Endothelial cell of umbilical vein (primary cell): ENCODE results near the gene ADA. TPM values are rescaled to one million over a fixed set of nuclear protein-coding genes. Genes with fewer than 3 reads are reported as not detected.

Experiments
- BruUV-seq: library from RNA; stranded (reverse); fragments of 400-500 nt; replicated peaks from 2 replicates; lab custom pipeline; 2021; lab: Mats Ljungman, UMichigan
- CTCF ChIA-PET: fragments of 300-600, 350-600 bp; sonication (Branson Sonifier 250); formaldehyde crosslinking; loops from one replicate; lab custom pipeline; 2021; ENCODE audit warnings: antibody characterized with exemption, inconsistent platforms; lab: Charles Lee
- POLR2A ChIA-PET: fragments of 300-600, 350-600 bp; sonication (Branson Sonifier 250); formaldehyde crosslinking; loops from one replicate; lab custom pipeline; 2021; ENCODE audit warnings: antibody characterized with exemption, inconsistent platforms; lab: Charles Lee
- DNase-seq: peaks from one replicate; pipeline ENCODE4 v3.0.0-alpha.2; 2011; ENCODE audit warnings: low read depth, low spot score
- FAIRE-seq: peaks from 2 replicates; lab custom pipeline; 2011; peaks lifted over from hg19 to GRCh38; lab: Jason Lieb, UNC
- H2AFZ ChIP-seq: 2 replicates; pipeline ENCODE4 v1.6.0; 2012; ENCODE audit warnings: low read depth, low read length, control low read depth, inconsistent platforms
- H3K27ac ChIP-seq: 2 replicates; pipeline ENCODE4 v1.5.1; 2011; ENCODE audit warnings: low read depth, mild to moderate bottlenecking, control low read depth, low read length, moderate library complexity; ENCODE audit not compliant: insufficient read depth
- H3K27me3 ChIP-seq, 2 experiments: 2 replicates each; pipeline versions ENCODE4 v1.6.0 to v1.6.1; 2011; ENCODE audit warnings: low read length in 2 of 2, mixed read lengths in 1 of 2; ENCODE audit not compliant: control insufficient read depth in 2 of 2, insufficient read depth in 2 of 2
- H3K36me3 ChIP-seq, 2 experiments: 2 replicates in 1 of 2; 3 replicates in 1 of 2; pipeline ENCODE4 v1.5.1; 2011; ENCODE audit warnings: low read length in 2 of 2, mild to moderate bottlenecking in 1 of 2, moderate library complexity in 1 of 2; ENCODE audit not compliant: control insufficient read depth in 2 of 2, insufficient read depth in 2 of 2; ENCODE audit errors: extremely low read depth in 1 of 2
- H3K4me1 ChIP-seq: 3 replicates; pipeline ENCODE4 v1.5.1; 2011; ENCODE audit warnings: mild to moderate bottlenecking, low read length; ENCODE audit not compliant: control insufficient read depth, insufficient read depth; ENCODE audit errors: extremely low read depth
- H3K4me2 ChIP-seq: 2 replicates; pipeline ENCODE4 v1.6.1; 2011; ENCODE audit warnings: low read length, control low read depth, mixed read lengths; ENCODE audit not compliant: insufficient read depth
- H3K4me3 ChIP-seq, 3 experiments: fragments of 200-600 bp in 1 of 3; sonication (generic), shearing (Covaris generic) in 1 of 3; replicated peaks in 1 of 3; 2 replicates each; pipeline ENCODE4 v1.5.1; 2011 to 2016; ENCODE audit warnings: control low read depth in 3 of 3, low read length in 3 of 3, mild to moderate bottlenecking in 2 of 3, inconsistent platforms in 1 of 3, low read depth in 1 of 3, moderate library complexity in 1 of 3; ENCODE audit not compliant: insufficient read depth in 1 of 3
- H3K79me2 ChIP-seq: 2 replicates; pipeline ENCODE4 v1.6.0; 2012; ENCODE audit warnings: low read length, inconsistent platforms; ENCODE audit not compliant: control insufficient read depth, insufficient read depth
- H3K9ac ChIP-seq: replicated peaks from 2 replicates; pipeline ENCODE3; 2011; ENCODE audit warnings: low read length, control low read depth; ENCODE audit not compliant: insufficient read depth; ENCODE audit errors: extremely low read depth
- H3K9me1 ChIP-seq: replicated peaks from 3 replicates; pipeline ENCODE4 v1.6.0; 2011; ENCODE audit warnings: mild to moderate bottlenecking, low read length; ENCODE audit not compliant: control insufficient read depth, insufficient read depth; ENCODE audit errors: extremely low read depth
- H3K9me3 ChIP-seq: replicated peaks from 2 replicates; pipeline ENCODE4 v1.5.1; 2012; ENCODE audit warnings: low read length, inconsistent platforms; ENCODE audit not compliant: control insufficient read depth, insufficient read depth
- H4K20me1 ChIP-seq: replicated peaks from 2 replicates; pipeline ENCODE3; 2011; ENCODE audit warnings: mild to moderate bottlenecking, low read length; ENCODE audit not compliant: control insufficient read depth, insufficient read depth; ENCODE audit errors: extremely low read depth
- CTCF ChIP-seq, 2 donors: IDR thresholded peaks; 1 replicate in 1 of 2; 2 replicates in 1 of 2; pipeline ENCODE4 v1.5.1; 2011; ENCODE audit warnings: low read length in 2 of 2, mild to moderate bottlenecking in 2 of 2, moderate library complexity in 2 of 2, control low read depth in 1 of 2, inconsistent platforms in 1 of 2, low read depth in 1 of 2; ENCODE audit not compliant: insufficient read depth in 1 of 2; ENCODE audit errors: extremely low read depth in 1 of 2
- EZH2 ChIP-seq: IDR thresholded peaks from 2 replicates; pipeline ENCODE4 v1.6.1; 2012; ENCODE audit warnings: borderline replicate concordance, low read depth, mild to moderate bottlenecking, moderate library complexity, low read length, inconsistent platforms; ENCODE audit not compliant: severe bottlenecking
- FOS ChIP-seq: IDR thresholded peaks from 2 replicates; pipeline ENCODE4 v1.6.1; 2011; ENCODE audit warnings: mild to moderate bottlenecking, low read length, moderate library complexity, borderline replicate concordance; ENCODE audit not compliant: insufficient read depth
- GATA2 ChIP-seq: IDR thresholded peaks from 2 replicates; pipeline ENCODE4 v1.7.0; 2011; ENCODE audit warnings: low read depth, mild to moderate bottlenecking, moderate library complexity, mixed read lengths, low read length; ENCODE audit not compliant: insufficient read length, insufficient read depth
- JUN ChIP-seq: IDR thresholded peaks from 2 replicates; pipeline ENCODE4 v1.6.1; 2011; ENCODE audit warnings: borderline replicate concordance, low read depth; ENCODE audit not compliant: insufficient read length, insufficient read depth
- MYC ChIP-seq: IDR thresholded peaks from one replicate; pipeline ENCODE4 v1.6.1; 2011; ENCODE audit warnings: mild to moderate bottlenecking, low read depth, low read length
- POLR2A ChIP-seq: IDR thresholded peaks from 2 replicates; pipeline ENCODE4 v1.6.1; 2012; ENCODE audit warnings: low read depth, mild to moderate bottlenecking, control low read depth, low read length
- POLR2AphosphoS5 ChIP-seq: IDR thresholded peaks from 2 replicates; pipeline ENCODE4 v1.6.1; 2012; ENCODE audit warnings: low read depth, mild to moderate bottlenecking, control low read depth, low read length, moderate library complexity; ENCODE audit not compliant: insufficient read depth
- dilution Hi-C: fragments of 300-500 bp; cut with MboI; formaldehyde crosslinking; loops from one replicate; pipeline ENCODE4 v1.15.0; 2019; ENCODE audit warnings: low sequenced_read_pairs; ENCODE audit not compliant: extremely low pct_ligation_motif_present
- intact Hi-C: fragments of 100-400 bp; cut with micrococcal nuclease; formaldehyde crosslinking; loops from one replicate; pipeline ENCODE4 v1.10.0; 2022
- polyA plus RNA-seq, 4 experiments: library from polyadenylated mRNA; depleted of rRNA in 3 of 4; stranded (reverse) in 3 of 4; unstranded in 1 of 4; fragments of >200 nt; gene quantifications; 2 replicates each; pipeline versions ENCODE4 v1.2.1 to v1.2.3, GENCODE V29; 2011 to 2012; ENCODE audit warnings: missing spikeins in 1 of 4
- total RNA-seq: library from RNA; stranded (reverse); gene quantifications from 2 replicates; pipeline ENCODE4 v1.2.3, GENCODE V29; 2021

Gene ADA
- total and polyA plus RNA-seq, 2 donors (not counting 3 experiments of a cell fraction or from before 2014, with no cell fraction given), result 26.3 to 33.1 TPM

- CTCF ChIA-PET, result interaction anchor here (1.8 kb wide), 1 partner anchor 54 kb away, joined by 7 read pairs; no protein-coding TSS in a partner anchor
Measured at GRCh38 chr20:44629017-44629385, 22.5 kb downstream of the ADA start.

GRCh38 chr20:44627364-44628010, 24.0 kb downstream of the ADA start:
- no peaks in the 10 kb centered on the region for H3K4me1 ChIP-seq
- ChIA-PET POLR2A (no interaction called here), CTCF (interaction anchor here (1.2 kb wide), 1 partner anchor 56 kb away, joined by 6 read pairs; no protein-coding TSS in a partner anchor)
- dilution Hi-C loops (no loop called here), intact Hi-C loops (no loop called here)
- H2AFZ ChIP-seq, result no peak overlapping the region
- peaks cover 0 to 3% of the 10 kb centered on the region in 2 experiments for H3K36me3 ChIP-seq
- H3K4me3 ChIP-seq, result no peak overlapping the region
- TF ChIP-seq JUN (no peak), MYC (no peak), CTCF (IDR thresholded peaks at IDR 0.05; ENCODE audit: extremely low read depth in 1 of 2, insufficient read depth in 1 of 2, low read depth in 1 of 2, low read length in 2 of 2) (no peak), FOS (no peak), POLR2A (no peak), POLR2AphosphoS5 (no peak), EZH2 (no peak), GATA2 (no peak)
- no peak overlapping the region for H3K27ac ChIP-seq
- no peak for DNase-seq
- no peaks in the 10 kb centered on the region for H3K79me2 ChIP-seq
- no peaks in the 10 kb centered on the region for H3K9me1 ChIP-seq
- no peak overlapping the region for H3K9ac ChIP-seq
- FAIRE-seq, result no peak
- no peaks in the 10 kb centered on the region for H3K9me3 ChIP-seq
- no peak overlapping the region for H3K4me2 ChIP-seq
- BruUV-seq, result no TSS peak
- no peaks in the 10 kb centered on the region for H4K20me1 ChIP-seq
- H3K27me3 ChIP-seq, result no peaks in the 10 kb centered on the region

More at GRCh38 chr20:44629017-44629385, 22.5 kb downstream of the ADA start:
- no peak for FAIRE-seq
- Histone ChIP-seq H3K36me3 (peaks cover 0 to 3% of the 10 kb centered on the region in 2 experiments), H3K9me1 (no peaks in the 10 kb centered on the region), H3K27me3 (no peaks in the 10 kb centered on the region), H3K4me3 (no peak overlapping the region), H3K9ac (no peak overlapping the region), H3K79me2 (no peaks in the 10 kb centered on the region), H3K4me2 (no peak overlapping the region), H3K9me3 (no peaks in the 10 kb centered on the region), H3K4me1 (no peaks in the 10 kb centered on the region), H3K27ac (no peak overlapping the region), H2AFZ (no peak overlapping the region), H4K20me1 (no peaks in the 10 kb centered on the region)
- no TSS peak for BruUV-seq
- intact Hi-C loops (no loop called here), dilution Hi-C loops (no loop called here)
- POLR2A ChIA-PET, result no interaction called here
- no peak for DNase-seq
- TF ChIP-seq FOS, result no peak
- no peak for TF ChIP-seq POLR2A
- TF ChIP-seq EZH2, result no peak
- TF ChIP-seq MYC, result no peak
- no peak for TF ChIP-seq GATA2
- TF ChIP-seq JUN, result no peak
